ENCODE data around the gene PRKAG1. TPM values are rescaled to one million over a fixed set of nuclear protein-coding genes. Genes with fewer than 3 reads are reported as not detected.

Gene PRKAG1
- 71.0 and 72.2 TPM in 2 replicates for total RNA-seq

DNA sequence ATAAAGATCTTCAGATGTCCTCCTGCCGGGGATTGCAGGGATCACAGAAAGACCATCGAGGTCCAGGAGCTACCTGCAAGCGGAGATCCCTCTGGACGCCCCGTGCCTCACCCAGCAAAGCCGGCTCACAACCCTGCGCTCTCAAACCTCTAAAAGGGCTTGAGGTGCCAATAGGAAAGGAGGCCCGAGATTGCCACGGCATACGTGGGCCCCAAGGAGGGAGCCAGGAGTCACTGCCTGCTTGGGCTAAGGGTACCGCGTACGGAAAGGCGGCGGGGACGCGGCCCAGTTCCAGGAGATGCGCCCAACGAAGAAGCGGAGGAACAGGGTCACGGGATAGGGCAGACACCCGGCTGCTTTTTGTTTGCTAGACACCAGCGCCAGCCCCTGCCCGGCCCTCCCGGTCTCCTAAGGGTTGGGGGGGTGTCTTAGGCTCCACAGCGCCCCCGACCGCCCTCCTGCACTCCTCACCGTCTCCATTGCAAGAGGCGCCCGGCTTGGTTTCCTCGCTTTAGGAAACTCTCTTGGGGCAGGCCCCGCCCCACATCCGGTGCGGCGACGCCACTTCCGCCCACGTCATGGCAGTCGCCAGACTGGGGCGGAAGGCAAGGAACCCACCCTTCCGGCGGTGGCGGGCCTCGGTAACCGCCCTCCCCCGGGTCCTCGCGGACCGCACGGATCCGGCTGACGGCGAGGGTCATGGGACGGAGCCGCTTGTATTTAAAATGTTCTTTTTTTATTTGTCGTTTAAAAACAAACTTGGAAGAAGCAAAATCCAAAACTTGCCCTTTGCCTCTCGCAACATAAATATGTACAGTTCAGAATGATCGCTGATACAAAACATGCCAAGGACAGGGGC, at the start of gene PRKAG1:
Gene PRKAG1 (minus strand): TSS at position 516 of the 859 bp plus-strand sequence. CDS start 36 bp downstream, at position 480.

DNA sequence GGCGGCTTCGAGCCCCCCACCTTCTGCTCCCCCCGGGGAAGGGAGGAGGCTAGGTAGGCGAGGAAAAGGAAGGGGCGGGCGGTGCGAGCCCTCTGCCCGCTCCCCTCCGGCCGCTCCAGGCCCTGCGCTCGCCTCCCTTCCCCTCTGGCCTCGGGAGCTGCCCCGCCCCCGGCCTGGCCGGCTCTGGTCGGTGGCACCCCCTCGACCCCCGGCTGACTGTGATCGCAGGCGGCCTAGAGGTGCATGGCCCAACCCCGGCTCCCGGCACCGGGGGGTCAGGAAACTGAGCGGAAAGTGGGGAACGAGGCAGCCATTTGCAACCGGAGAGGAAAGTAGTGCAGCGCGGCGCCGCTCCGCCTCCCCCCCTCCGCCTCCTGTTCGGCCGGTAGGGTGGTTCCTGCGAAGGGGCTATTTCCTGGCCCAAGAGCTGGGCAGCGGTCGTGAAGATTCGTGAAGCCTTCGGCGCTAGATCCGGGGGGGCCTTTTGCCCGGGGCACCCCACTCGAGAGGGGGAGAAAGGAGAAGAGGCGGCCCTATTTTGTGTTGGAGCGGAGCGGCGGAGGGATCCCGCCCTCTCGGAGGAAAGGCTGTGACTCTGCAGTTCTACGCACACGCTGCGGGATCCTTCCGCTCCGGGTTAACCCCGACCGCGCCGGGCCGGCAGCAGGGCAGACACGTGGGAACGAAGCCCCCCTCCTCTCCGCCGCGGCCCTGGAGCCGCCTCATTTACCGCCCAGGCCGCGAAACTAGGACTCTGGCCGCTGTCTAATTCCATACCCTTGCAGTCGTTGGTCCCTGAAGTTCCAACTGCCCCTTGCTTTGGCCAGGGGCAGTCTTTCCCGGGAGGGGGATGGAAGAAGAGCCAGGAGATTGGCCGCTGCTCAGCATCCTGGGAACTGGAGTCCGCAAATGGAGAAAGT, 41.9 kb upstream of the PRKAG1 start, which contains the start of gene KMT2D:
Gene KMT2D (minus strand): TSS at position 558 of the 920 bp plus-strand sequence. CDS start 5,470 bp downstream, outside the sequence.

DNA sequence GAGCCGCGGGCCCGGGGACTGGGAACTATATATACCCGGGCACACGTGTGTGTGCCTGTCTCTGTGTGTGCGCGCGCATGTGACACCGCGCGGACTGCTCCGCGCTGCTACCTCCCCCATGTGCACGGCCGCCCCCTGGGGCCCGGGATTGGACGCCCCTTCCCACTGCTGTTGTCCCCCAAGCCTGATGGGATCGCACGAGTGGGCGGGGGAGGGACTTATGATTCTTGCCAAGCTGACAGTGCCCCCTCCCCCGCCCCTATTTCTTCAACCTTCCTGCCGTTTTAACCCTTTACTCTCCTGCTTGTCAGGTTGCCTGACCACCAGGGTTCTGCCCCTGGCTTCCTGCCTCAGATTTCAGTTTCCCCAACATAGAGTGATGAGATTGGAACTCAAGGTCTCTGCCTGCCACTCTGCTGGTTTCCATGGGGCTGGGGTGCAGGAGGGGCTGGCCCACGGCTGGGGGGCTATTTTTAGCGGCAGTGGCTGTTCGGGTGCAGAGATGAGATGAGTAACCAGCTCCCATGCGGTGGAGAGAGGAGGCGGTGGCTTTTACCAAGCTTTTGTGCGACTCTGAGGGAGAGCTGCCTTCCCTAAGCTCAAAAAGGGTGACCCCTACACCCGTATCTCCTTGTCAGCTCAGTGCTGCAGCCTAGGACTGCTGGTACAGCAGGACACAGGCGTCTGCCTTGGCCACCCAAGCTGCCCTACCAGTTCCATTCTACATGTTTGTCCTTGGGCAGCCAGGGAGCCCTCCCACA, 19.0 kb downstream of the PRKAG1 start, which contains the start of gene DDN:
Gene DDN (minus strand): TSS at position 5 of the 761 bp plus-strand sequence. CDS start 88 bp downstream, outside the sequence.

DNA sequence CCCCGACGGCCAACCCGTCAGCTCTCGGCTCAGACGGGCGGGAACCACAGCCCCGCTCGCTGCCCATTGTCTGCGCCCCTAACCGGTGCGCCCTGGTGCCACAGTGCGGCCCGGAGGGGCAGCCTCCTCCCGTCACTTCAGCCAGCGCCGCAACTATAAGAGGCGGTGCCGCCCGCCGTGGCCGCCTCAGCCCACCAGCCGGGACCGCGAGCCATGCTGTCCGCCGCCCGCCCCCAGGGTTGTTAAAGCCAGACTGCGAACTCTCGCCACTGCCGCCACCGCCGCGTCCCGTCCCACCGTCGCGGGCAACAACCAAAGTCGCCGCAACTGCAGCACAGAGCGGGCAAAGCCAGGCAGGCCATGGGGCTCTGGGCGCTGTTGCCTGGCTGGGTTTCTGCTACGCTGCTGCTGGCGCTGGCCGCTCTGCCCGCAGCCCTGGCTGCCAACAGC, 40.3 kb downstream of the PRKAG1 start, which contains the start of gene WNT1:
Gene WNT1 (plus strand): TSS at position 32 of the 450 bp plus-strand sequence. CDS start 329 bp downstream, at position 361.

DNA sequence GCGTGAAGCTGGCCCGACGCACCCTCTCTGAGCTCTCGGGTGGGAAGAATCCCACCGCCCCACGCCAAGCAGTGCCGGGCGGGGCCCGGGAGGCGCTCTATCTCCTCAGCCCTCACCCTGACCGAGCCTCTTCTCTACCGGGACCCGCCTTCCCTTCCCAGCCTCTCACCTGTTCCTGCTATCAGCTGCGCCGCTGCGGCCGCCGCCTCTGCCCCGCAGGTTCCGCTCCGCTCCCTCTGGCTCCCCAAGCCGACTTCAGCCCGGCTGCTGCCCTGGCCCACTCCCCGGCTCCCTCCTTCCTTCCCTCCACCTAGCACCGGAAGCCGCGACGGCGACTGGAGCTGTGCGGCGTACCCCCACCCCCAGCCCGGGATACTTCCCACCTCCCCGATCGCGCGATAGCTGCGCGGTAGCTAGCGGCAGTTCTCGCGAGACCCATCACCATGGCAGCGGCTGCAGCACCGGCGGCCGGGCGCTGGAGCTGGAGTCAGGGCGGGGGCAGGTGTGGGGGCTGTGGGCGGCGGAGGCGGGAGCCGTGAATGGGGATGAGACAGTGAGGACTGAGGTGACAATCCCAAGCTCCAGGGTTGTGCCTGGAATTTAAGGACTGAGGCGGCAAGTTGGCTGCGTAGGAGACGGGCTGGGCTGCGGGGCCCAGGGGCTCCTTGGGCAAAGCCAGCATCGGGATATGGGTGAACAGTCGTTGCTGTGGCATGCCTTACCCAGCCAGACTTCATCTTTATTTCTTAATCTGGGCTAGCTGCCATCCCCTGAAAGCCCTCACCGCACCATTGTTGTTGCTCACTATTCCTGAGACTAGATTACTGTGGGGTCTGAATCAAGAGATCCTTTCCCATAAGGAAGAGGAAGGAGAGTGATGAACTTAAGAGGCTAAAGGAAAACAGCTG, 61.2 kb downstream of the PRKAG1 start, which contains the start of gene ARF3:
Gene ARF3 (minus strand): TSS at position 347 of the 908 bp plus-strand sequence. CDS start 16,392 bp downstream, outside the sequence.

Other genes starting within 250 kb of the PRKAG1 start
- gene ADCY6, start 229.7 kb downstream of the PRKAG1 start, total RNA-seq = 17.3 and 18.2 TPM in 2 replicates
- 14.7 and 22.0 TPM in 2 replicates for gene CACNB3, start 200.3 kb downstream of the PRKAG1 start, total RNA-seq
- 64.0 and 65.6 TPM in 2 replicates for gene DDX23, start 166.6 kb downstream of the PRKAG1 start, total RNA-seq
- gene RND1, start 152.9 kb downstream of the PRKAG1 start, total RNA-seq = 0.46 and 0.92 TPM in 2 replicates
- gene FKBP11, start 93.3 kb downstream of the PRKAG1 start, total RNA-seq = 11.4 and 12.8 TPM in 2 replicates
- gene ARF3, start 61.3 kb downstream of the PRKAG1 start, total RNA-seq = 79.6 and 95.4 TPM in 2 replicates
- gene WNT10B, start 47.0 kb downstream of the PRKAG1 start, total RNA-seq = 0.21 and 0.84 TPM in 2 replicates
- not detected in 2 replicates for gene WNT1, start 40.5 kb downstream of the PRKAG1 start, total RNA-seq
- gene DDN, start 19.4 kb downstream of the PRKAG1 start, total RNA-seq = 0.28 and 0.78 TPM in 2 replicates
- gene KMT2D, start 42.0 kb upstream of the PRKAG1 start, total RNA-seq = 13.6 and 21.0 TPM in 2 replicates
- 0.09 and 0.14 TPM in 2 replicates for gene RHEBL1, start 51.2 kb upstream of the PRKAG1 start, total RNA-seq
- under 0.01 TPM in 1 of 2 replicates, not detected in the other for gene DHH, start 76.0 kb upstream of the PRKAG1 start, total RNA-seq
- 13.4 and 20.5 TPM in 2 replicates for gene LMBR1L, start 92.1 kb upstream of the PRKAG1 start, total RNA-seq
- gene TUBA1B, start 112.6 kb upstream of the PRKAG1 start, total RNA-seq = 1,869 and 2,269 TPM in 2 replicates
- 66.9 and 96.8 TPM in 2 replicates for gene TUBA1A, start 170.3 kb upstream of the PRKAG1 start, total RNA-seq
- 956 and 1,178 TPM in 2 replicates for gene TUBA1C, start 246.3 kb upstream of the PRKAG1 start, total RNA-seq